ENCODE data around the gene KRT85. TPM values are rescaled to one million over a fixed set of nuclear protein-coding genes. Genes with fewer than 3 reads are reported as not detected.
"Not testable (repeated sequence)": the region's sequence is repeated elsewhere in the genome, so short reads cannot be mapped to it uniquely, and the experiment has no call there.

KRT85 gene
- total and polyA plus RNA-seq, 10 of the 15 experiments (the other 5 are each of a cell fraction or from before 2014, with no cell fraction given) = 0.05 to 0.18 (median 0.11) TPM; not detected in 6

- H3K36me3 ChIP-seq (ENCODE audit: control insufficient read depth in 2 of 2, insufficient read depth in 2 of 2, low read length in 1 of 2); H3K4me3 ChIP-seq; H4K20me1 ChIP-seq (ENCODE audit: control insufficient read depth, insufficient read depth); H3K79me2 ChIP-seq (ENCODE audit: control insufficient read depth, insufficient read depth, low read length); FAIRE-seq; in situ Hi-C loops (cut with MboI); H3K4me2 ChIP-seq (ENCODE audit: control insufficient read depth, insufficient read depth); DNase-seq (ENCODE audit: low read depth, low spot score); H3K9ac ChIP-seq (ENCODE audit: control insufficient read depth, insufficient read depth, low read length); H2AFZ ChIP-seq (ENCODE audit: control insufficient read depth, low read depth, low read length); H3K27ac ChIP-seq (ENCODE audit: control insufficient read depth, insufficient read depth); H3K4me1 ChIP-seq (ENCODE audit: control insufficient read depth, insufficient read depth, low read length); intact Hi-C loops (cut with micrococcal nuclease; ENCODE audit: unreplicated experiment); BruUV-seq (replicated peaks); H3K9me3 ChIP-seq (replicated peaks; ENCODE audit: control insufficient read depth, insufficient read depth, low read length); POLR2A ChIA-PET: not testable (repeated sequence)
- ChIA-PET CTCF (interaction anchor here (1.0 to 2.2 kb wide), 2 partner anchors 12 to 23 kb away, joined by 3 to 11 read pairs; no protein-coding TSS in a partner anchor), RAD21 (ENCODE audit: unreplicated experiment) (interaction anchor here (0.8 to 1.4 kb wide), 2 partner anchors 12 to 569 kb away, joined by 3 to 6 read pairs; no protein-coding TSS in a partner anchor), SMC1A (ENCODE audit: uncharacterized antibody, unreplicated experiment) (interaction anchor here (0.5 kb wide), 1 partner anchor 203 kb away, joined by 4 read pairs; no protein-coding TSS in a partner anchor)
- 14% methylated on average over 9 of the region's 9 CpGs for WGBS (ENCODE audit: insufficient coverage, insufficient replicate concordance, low lambda C conversion rate, missing lambda C conversion rate)
- peak; percentile 76 for ATAC-seq
- H3K27me3 ChIP-seq (replicated peaks in 1 of 2; ENCODE audit: control insufficient read depth in 2 of 2, insufficient read depth in 2 of 2, low read length in 1 of 2) = peaks cover 5 to 11% of the 10 kb centered on the region in 2 experiments; a peak in 2 of 4 replicates
- TF ChIP-seq RAD21 (IDR thresholded peaks at IDR 0.05; ENCODE audit: insufficient read depth, low read depth, low read length) (0 out of 2 replicates have a peak, but pooled peaks have one; percentile 18), CTCF (IDR thresholded peaks at IDR 0.05 in 2 of 3, conservative IDR thresholded peaks at IDR 0.05 in 1 of 3; ENCODE audit: control insufficient read depth in 2 of 3, extremely low read depth in 1 of 3, insufficient read depth in 1 of 3, low read depth in 3 of 3, low read length in 3 of 3) (peak; percentile 36 to 55 (median 47))
Measured at GRCh38 chr12:52315721-52316120, 51.6 kb downstream of the KRT85 start.

- POLR2A ChIA-PET = no interaction called here
- DNase-seq (ENCODE audit: low read depth, low spot score) (no peak), ATAC-seq (no peak), FAIRE-seq (no peak)
- Histone ChIP-seq H4K20me1 (ENCODE audit: control insufficient read depth, insufficient read depth) (no peaks in the 10 kb centered on the region), H3K4me1 (ENCODE audit: control insufficient read depth, insufficient read depth, low read length) (no peaks in the 10 kb centered on the region), H2AFZ (ENCODE audit: control insufficient read depth, low read depth, low read length) (no peak overlapping the region), H3K4me2 (ENCODE audit: control insufficient read depth, insufficient read depth) (no peak overlapping the region), H3K36me3 (ENCODE audit: control insufficient read depth in 2 of 2, insufficient read depth in 2 of 2, low read length in 1 of 2) (no peaks in the 10 kb centered on the region), H3K79me2 (ENCODE audit: control insufficient read depth, insufficient read depth, low read length) (no peaks in the 10 kb centered on the region), H3K27ac (ENCODE audit: control insufficient read depth, insufficient read depth) (no peak overlapping the region), H3K9ac (ENCODE audit: control insufficient read depth, insufficient read depth, low read length) (no peak overlapping the region), H3K4me3 (no peak overlapping the region), H3K27me3 (replicated peaks in 1 of 2; ENCODE audit: control insufficient read depth in 2 of 2, insufficient read depth in 2 of 2, low read length in 1 of 2) (peaks cover 6 to 14% of the 10 kb centered on the region in 2 experiments; a peak in 3 of 4 replicates), H3K9me3 (replicated peaks; ENCODE audit: control insufficient read depth, insufficient read depth, low read length) (no peaks in the 10 kb centered on the region)
- in situ Hi-C loops (cut with MboI) = no loop called here
- CTCF ChIA-PET = no interaction called here
- no TSS peak for BruUV-seq (replicated peaks)
- TF ChIP-seq NBN (IDR thresholded peaks at IDR 0.05) = no peak
- TF ChIP-seq ATF3 (IDR thresholded peaks at IDR 0.05; ENCODE audit: borderline replicate concordance, extremely low read depth, low read depth, low read length) = no peak
- no peak for TF ChIP-seq SIX5 (IDR thresholded peaks at IDR 0.05; ENCODE audit: low read depth, low read length, severe bottlenecking)
- WGBS (ENCODE audit: insufficient coverage, insufficient replicate concordance, low lambda C conversion rate, missing lambda C conversion rate) = 52% methylated on average over 13 of the region's 13 CpGs
- RAD21 ChIA-PET (ENCODE audit: unreplicated experiment) = interaction anchor here (1.4 kb wide), 1 partner anchor 571 kb away, joined by 3 read pairs; no protein-coding TSS in a partner anchor
- SMC1A ChIA-PET (ENCODE audit: uncharacterized antibody, unreplicated experiment) = interaction anchor here (1.0 kb wide), 1 partner anchor 20 kb away, joined by 4 read pairs; no protein-coding TSS in a partner anchor
- intact Hi-C loops (cut with micrococcal nuclease; ENCODE audit: unreplicated experiment) = no loop called here
Measured at GRCh38 chr12:52314511-52314910, 52.8 kb downstream of the KRT85 start.
